Endothelial cell of umbilical vein (primary cell): ENCODE measurements around the gene HDHD5. TPM values are rescaled to one million over a fixed set of nuclear protein-coding genes. Genes with fewer than 3 reads are reported as not detected.

ENCODE experiments used
- BruUV-seq: library from RNA; stranded (reverse); fragments of 400-500 nt; replicated peaks from 2 replicates; lab custom pipeline; 2021; lab: Mats Ljungman, UMichigan
- CTCF ChIA-PET: fragments of 300-600, 350-600 bp; sonication (Branson Sonifier 250); formaldehyde crosslinking; loops from one replicate; lab custom pipeline; 2021; ENCODE audit warnings: antibody characterized with exemption, inconsistent platforms; lab: Charles Lee
- POLR2A ChIA-PET: fragments of 300-600, 350-600 bp; sonication (Branson Sonifier 250); formaldehyde crosslinking; loops from one replicate; lab custom pipeline; 2021; ENCODE audit warnings: antibody characterized with exemption, inconsistent platforms; lab: Charles Lee
- DNase-seq: peaks from one replicate; pipeline ENCODE4 v3.0.0-alpha.2; 2011; ENCODE audit warnings: low read depth, low spot score
- FAIRE-seq: peaks from 2 replicates; lab custom pipeline; 2011; peaks lifted over from hg19 to GRCh38; lab: Jason Lieb, UNC
- H2AFZ ChIP-seq: 2 replicates; pipeline ENCODE4 v1.6.0; 2012; ENCODE audit warnings: low read depth, low read length, control low read depth, inconsistent platforms
- H3K27ac ChIP-seq: 2 replicates; pipeline ENCODE4 v1.5.1; 2011; ENCODE audit warnings: low read depth, mild to moderate bottlenecking, control low read depth, low read length, moderate library complexity; ENCODE audit not compliant: insufficient read depth
- H3K27me3 ChIP-seq, 2 experiments: 2 replicates each; pipeline versions ENCODE4 v1.6.0 to v1.6.1; 2011; ENCODE audit warnings: low read length in 2 of 2, mixed read lengths in 1 of 2; ENCODE audit not compliant: control insufficient read depth in 2 of 2, insufficient read depth in 2 of 2
- H3K36me3 ChIP-seq, 2 experiments: 2 replicates in 1 of 2; 3 replicates in 1 of 2; pipeline ENCODE4 v1.5.1; 2011; ENCODE audit warnings: low read length in 2 of 2, mild to moderate bottlenecking in 1 of 2, moderate library complexity in 1 of 2; ENCODE audit not compliant: control insufficient read depth in 2 of 2, insufficient read depth in 2 of 2; ENCODE audit errors: extremely low read depth in 1 of 2
- H3K4me1 ChIP-seq: 3 replicates; pipeline ENCODE4 v1.5.1; 2011; ENCODE audit warnings: mild to moderate bottlenecking, low read length; ENCODE audit not compliant: control insufficient read depth, insufficient read depth; ENCODE audit errors: extremely low read depth
- H3K4me2 ChIP-seq: 2 replicates; pipeline ENCODE4 v1.6.1; 2011; ENCODE audit warnings: low read length, control low read depth, mixed read lengths; ENCODE audit not compliant: insufficient read depth
- H3K4me3 ChIP-seq, 3 experiments: fragments of 200-600 bp in 1 of 3; sonication (generic), shearing (Covaris generic) in 1 of 3; replicated peaks in 1 of 3; 2 replicates each; pipeline ENCODE4 v1.5.1; 2011 to 2016; ENCODE audit warnings: control low read depth in 3 of 3, low read length in 3 of 3, mild to moderate bottlenecking in 2 of 3, inconsistent platforms in 1 of 3, low read depth in 1 of 3, moderate library complexity in 1 of 3; ENCODE audit not compliant: insufficient read depth in 1 of 3
- H3K79me2 ChIP-seq: 2 replicates; pipeline ENCODE4 v1.6.0; 2012; ENCODE audit warnings: low read length, inconsistent platforms; ENCODE audit not compliant: control insufficient read depth, insufficient read depth
- H3K9ac ChIP-seq: replicated peaks from 2 replicates; pipeline ENCODE3; 2011; ENCODE audit warnings: low read length, control low read depth; ENCODE audit not compliant: insufficient read depth; ENCODE audit errors: extremely low read depth
- H3K9me1 ChIP-seq: replicated peaks from 3 replicates; pipeline ENCODE4 v1.6.0; 2011; ENCODE audit warnings: mild to moderate bottlenecking, low read length; ENCODE audit not compliant: control insufficient read depth, insufficient read depth; ENCODE audit errors: extremely low read depth
- H3K9me3 ChIP-seq: replicated peaks from 2 replicates; pipeline ENCODE4 v1.5.1; 2012; ENCODE audit warnings: low read length, inconsistent platforms; ENCODE audit not compliant: control insufficient read depth, insufficient read depth
- H4K20me1 ChIP-seq: replicated peaks from 2 replicates; pipeline ENCODE3; 2011; ENCODE audit warnings: mild to moderate bottlenecking, low read length; ENCODE audit not compliant: control insufficient read depth, insufficient read depth; ENCODE audit errors: extremely low read depth
- CTCF ChIP-seq, 2 donors: IDR thresholded peaks; 1 replicate in 1 of 2; 2 replicates in 1 of 2; pipeline ENCODE4 v1.5.1; 2011; ENCODE audit warnings: low read length in 2 of 2, mild to moderate bottlenecking in 2 of 2, moderate library complexity in 2 of 2, control low read depth in 1 of 2, inconsistent platforms in 1 of 2, low read depth in 1 of 2; ENCODE audit not compliant: insufficient read depth in 1 of 2; ENCODE audit errors: extremely low read depth in 1 of 2
- EZH2 ChIP-seq: IDR thresholded peaks from 2 replicates; pipeline ENCODE4 v1.6.1; 2012; ENCODE audit warnings: borderline replicate concordance, low read depth, mild to moderate bottlenecking, moderate library complexity, low read length, inconsistent platforms; ENCODE audit not compliant: severe bottlenecking
- FOS ChIP-seq: IDR thresholded peaks from 2 replicates; pipeline ENCODE4 v1.6.1; 2011; ENCODE audit warnings: mild to moderate bottlenecking, low read length, moderate library complexity, borderline replicate concordance; ENCODE audit not compliant: insufficient read depth
- GATA2 ChIP-seq: IDR thresholded peaks from 2 replicates; pipeline ENCODE4 v1.7.0; 2011; ENCODE audit warnings: low read depth, mild to moderate bottlenecking, moderate library complexity, mixed read lengths, low read length; ENCODE audit not compliant: insufficient read length, insufficient read depth
- JUN ChIP-seq: IDR thresholded peaks from 2 replicates; pipeline ENCODE4 v1.6.1; 2011; ENCODE audit warnings: borderline replicate concordance, low read depth; ENCODE audit not compliant: insufficient read length, insufficient read depth
- MAX ChIP-seq: IDR thresholded peaks from 2 replicates; pipeline ENCODE4 v1.6.1; 2011; ENCODE audit not compliant: insufficient read depth, insufficient read length
- MYC ChIP-seq: IDR thresholded peaks from one replicate; pipeline ENCODE4 v1.6.1; 2011; ENCODE audit warnings: mild to moderate bottlenecking, low read depth, low read length
- POLR2A ChIP-seq: IDR thresholded peaks from 2 replicates; pipeline ENCODE4 v1.6.1; 2012; ENCODE audit warnings: low read depth, mild to moderate bottlenecking, control low read depth, low read length
- POLR2AphosphoS5 ChIP-seq: IDR thresholded peaks from 2 replicates; pipeline ENCODE4 v1.6.1; 2012; ENCODE audit warnings: low read depth, mild to moderate bottlenecking, control low read depth, low read length, moderate library complexity; ENCODE audit not compliant: insufficient read depth
- dilution Hi-C: fragments of 300-500 bp; cut with MboI; formaldehyde crosslinking; loops from one replicate; pipeline ENCODE4 v1.15.0; 2019; ENCODE audit warnings: low sequenced_read_pairs; ENCODE audit not compliant: extremely low pct_ligation_motif_present
- intact Hi-C: fragments of 100-400 bp; cut with micrococcal nuclease; formaldehyde crosslinking; loops from one replicate; pipeline ENCODE4 v1.10.0; 2022
- polyA plus RNA-seq, 4 experiments: library from polyadenylated mRNA; depleted of rRNA in 3 of 4; stranded (reverse) in 3 of 4; unstranded in 1 of 4; fragments of >200 nt; gene quantifications; 2 replicates each; pipeline versions ENCODE4 v1.2.1 to v1.2.3, GENCODE V29; 2011 to 2012; ENCODE audit warnings: missing spikeins in 1 of 4
- total RNA-seq: library from RNA; stranded (reverse); gene quantifications from 2 replicates; pipeline ENCODE4 v1.2.3, GENCODE V29; 2021

Gene HDHD5
- total and polyA plus RNA-seq, 2 donors (not counting 3 experiments of a cell fraction or from before 2014, with no cell fraction given): 28.1 to 54.1 TPM

DNA sequence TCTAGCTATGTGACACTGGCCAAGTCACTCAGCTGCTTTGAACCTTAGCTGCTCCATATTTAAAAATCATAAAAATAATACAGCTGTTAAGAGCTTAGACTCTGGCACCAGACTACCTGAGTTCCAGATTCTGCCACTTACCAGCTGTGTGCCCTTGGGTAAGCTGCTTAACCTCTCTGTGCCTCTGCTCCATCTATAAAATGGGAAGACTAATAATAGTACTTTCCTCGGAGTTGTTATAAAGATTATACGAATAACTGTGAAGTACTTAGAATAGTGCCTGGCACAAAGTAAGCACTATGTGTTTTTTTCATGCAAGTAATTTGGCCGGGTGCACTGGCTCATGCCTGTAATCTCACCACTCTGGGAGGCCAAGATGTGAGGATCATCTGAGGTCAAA, 1.4 kb downstream of the HDHD5 start:
- intact Hi-C loops (no loop called here), dilution Hi-C loops (no loop called here)
- peaks cover 15% of the 10 kb centered on the region for H3K4me1 ChIP-seq
- H3K4me3 ChIP-seq: no peak overlapping the region
- peaks cover 32% of the 10 kb centered on the region for H3K79me2 ChIP-seq
- H3K27me3 ChIP-seq: no peaks in the 10 kb centered on the region
- no peaks in the 10 kb centered on the region for H3K36me3 ChIP-seq
- CTCF ChIA-PET: interaction anchor here (0.9 to 9.1 kb wide), 4 partner anchors 13 to 344 kb away, joined by 3 to 77 read pairs (median 12); no protein-coding TSS in a partner anchor
- peak overlapping the region; percentile 50 for H3K4me2 ChIP-seq
- FAIRE-seq (no peak), DNase-seq (no peak)
- H2AFZ ChIP-seq: no peak overlapping the region
- no peaks in the 10 kb centered on the region for H3K9me3 ChIP-seq
- no peaks in the 10 kb centered on the region for H3K9me1 ChIP-seq
- no peaks in the 10 kb centered on the region for H4K20me1 ChIP-seq
- H3K27ac ChIP-seq: no peak overlapping the region
- POLR2A ChIA-PET: no interaction called here
- TF ChIP-seq JUN (no peak), POLR2A (no peak), GATA2 (no peak), FOS (no peak), EZH2 (no peak), MAX (no peak), CTCF (IDR thresholded peaks at IDR 0.05; ENCODE audit: extremely low read depth in 1 of 2, insufficient read depth in 1 of 2, low read depth in 1 of 2, low read length in 2 of 2) (no peak), POLR2AphosphoS5 (no peak), MYC (no peak)
- BruUV-seq: no TSS peak
- no peak overlapping the region for H3K9ac ChIP-seq
